ENCODE measurements around the gene HSD11B2.

DNA sequence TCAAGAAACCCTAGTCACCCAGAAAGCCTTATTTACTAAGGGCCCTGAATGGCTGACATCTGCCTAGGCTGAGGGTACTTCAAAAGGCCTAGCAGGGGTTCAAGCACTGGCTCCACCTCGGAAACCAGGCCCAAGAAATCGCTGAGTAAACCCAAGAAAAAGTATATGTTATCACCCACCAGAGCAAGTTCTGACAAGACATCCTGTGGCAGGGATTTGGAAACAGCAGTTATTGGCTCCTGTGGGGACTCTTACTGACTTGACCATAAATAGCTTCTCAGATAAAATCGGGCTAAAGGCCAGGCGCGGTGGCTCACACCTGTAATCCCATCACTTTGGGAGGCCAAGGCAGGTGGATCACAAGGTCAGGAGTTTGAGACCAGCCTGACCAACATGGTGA is 37.8 kb downstream of the HSD11B2 start:
- TF ChIP-seq, protein P1, sequence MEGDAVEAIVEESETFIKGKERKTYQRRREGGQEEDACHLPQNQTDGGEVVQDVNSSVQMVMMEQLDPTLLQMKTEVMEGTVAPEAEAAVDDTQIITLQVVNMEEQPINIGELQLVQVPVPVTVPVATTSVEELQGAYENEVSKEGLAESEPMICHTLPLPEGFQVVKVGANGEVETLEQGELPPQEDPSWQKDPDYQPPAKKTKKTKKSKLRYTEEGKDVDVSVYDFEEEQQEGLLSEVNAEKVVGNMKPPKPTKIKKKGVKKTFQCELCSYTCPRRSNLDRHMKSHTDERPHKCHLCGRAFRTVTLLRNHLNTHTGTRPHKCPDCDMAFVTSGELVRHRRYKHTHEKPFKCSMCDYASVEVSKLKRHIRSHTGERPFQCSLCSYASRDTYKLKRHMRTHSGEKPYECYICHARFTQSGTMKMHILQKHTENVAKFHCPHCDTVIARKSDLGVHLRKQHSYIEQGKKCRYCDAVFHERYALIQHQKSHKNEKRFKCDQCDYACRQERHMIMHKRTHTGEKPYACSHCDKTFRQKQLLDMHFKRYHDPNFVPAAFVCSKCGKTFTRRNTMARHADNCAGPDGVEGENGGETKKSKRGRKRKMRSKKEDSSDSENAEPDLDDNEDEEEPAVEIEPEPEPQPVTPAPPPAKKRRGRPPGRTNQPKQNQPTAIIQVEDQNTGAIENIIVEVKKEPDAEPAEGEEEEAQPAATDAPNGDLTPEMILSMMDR (IDR thresholded peaks at IDR 0.05): no peak
- TF ChIP-seq POLR2A (IDR thresholded peaks at IDR 0.05): no peak
